ENCODE results near the gene RAB20. TPM values are rescaled to one million over a fixed set of nuclear protein-coding genes. Genes with fewer than 3 reads are reported as not detected.
"Not testable (repeated sequence)": the region's sequence is repeated elsewhere in the genome, so short reads cannot be mapped to it uniquely, and the experiment has no call there.

Gene RAB20
- total RNA-seq, 4 donors from 2014 or later, result 8.7 to 32.8 (median 18.4) TPM

- Histone ChIP-seq H3K27me3 (no peaks in the 10 kb centered on the region), H3K36me3 (peaks cover 0 to 100% of the 10 kb centered on the region in 2 donors), H3K4me1 (no peaks in the 10 kb centered on the region), H3K4me3 (no peak overlapping the region), H3K9me3 (no peaks in the 10 kb centered on the region), H3K27ac (peak overlapping the region in 1 of 4 donors; percentile 11)
- WGBS, 2 donors (ENCODE audit: low coverage in 1 of 2), result 90 to 93% methylated on average over 5 to 16 of the region's 30 CpGs
- ATAC-seq, result no peak
- TF ChIP-seq POLR2AphosphoS5 (IDR thresholded peaks at IDR 0.05) (no peak), EP300 (IDR thresholded peaks at IDR 0.05) (no peak), POLR2A (IDR thresholded peaks at IDR 0.05) (no peak)
- TF ChIP-seq, protein P1, sequence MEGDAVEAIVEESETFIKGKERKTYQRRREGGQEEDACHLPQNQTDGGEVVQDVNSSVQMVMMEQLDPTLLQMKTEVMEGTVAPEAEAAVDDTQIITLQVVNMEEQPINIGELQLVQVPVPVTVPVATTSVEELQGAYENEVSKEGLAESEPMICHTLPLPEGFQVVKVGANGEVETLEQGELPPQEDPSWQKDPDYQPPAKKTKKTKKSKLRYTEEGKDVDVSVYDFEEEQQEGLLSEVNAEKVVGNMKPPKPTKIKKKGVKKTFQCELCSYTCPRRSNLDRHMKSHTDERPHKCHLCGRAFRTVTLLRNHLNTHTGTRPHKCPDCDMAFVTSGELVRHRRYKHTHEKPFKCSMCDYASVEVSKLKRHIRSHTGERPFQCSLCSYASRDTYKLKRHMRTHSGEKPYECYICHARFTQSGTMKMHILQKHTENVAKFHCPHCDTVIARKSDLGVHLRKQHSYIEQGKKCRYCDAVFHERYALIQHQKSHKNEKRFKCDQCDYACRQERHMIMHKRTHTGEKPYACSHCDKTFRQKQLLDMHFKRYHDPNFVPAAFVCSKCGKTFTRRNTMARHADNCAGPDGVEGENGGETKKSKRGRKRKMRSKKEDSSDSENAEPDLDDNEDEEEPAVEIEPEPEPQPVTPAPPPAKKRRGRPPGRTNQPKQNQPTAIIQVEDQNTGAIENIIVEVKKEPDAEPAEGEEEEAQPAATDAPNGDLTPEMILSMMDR (IDR thresholded peaks at IDR 0.05), result no peak
These were observed 68.6 kb downstream of the RAB20 start for GRCh38 chr13:110492679-110493593.

DNA sequence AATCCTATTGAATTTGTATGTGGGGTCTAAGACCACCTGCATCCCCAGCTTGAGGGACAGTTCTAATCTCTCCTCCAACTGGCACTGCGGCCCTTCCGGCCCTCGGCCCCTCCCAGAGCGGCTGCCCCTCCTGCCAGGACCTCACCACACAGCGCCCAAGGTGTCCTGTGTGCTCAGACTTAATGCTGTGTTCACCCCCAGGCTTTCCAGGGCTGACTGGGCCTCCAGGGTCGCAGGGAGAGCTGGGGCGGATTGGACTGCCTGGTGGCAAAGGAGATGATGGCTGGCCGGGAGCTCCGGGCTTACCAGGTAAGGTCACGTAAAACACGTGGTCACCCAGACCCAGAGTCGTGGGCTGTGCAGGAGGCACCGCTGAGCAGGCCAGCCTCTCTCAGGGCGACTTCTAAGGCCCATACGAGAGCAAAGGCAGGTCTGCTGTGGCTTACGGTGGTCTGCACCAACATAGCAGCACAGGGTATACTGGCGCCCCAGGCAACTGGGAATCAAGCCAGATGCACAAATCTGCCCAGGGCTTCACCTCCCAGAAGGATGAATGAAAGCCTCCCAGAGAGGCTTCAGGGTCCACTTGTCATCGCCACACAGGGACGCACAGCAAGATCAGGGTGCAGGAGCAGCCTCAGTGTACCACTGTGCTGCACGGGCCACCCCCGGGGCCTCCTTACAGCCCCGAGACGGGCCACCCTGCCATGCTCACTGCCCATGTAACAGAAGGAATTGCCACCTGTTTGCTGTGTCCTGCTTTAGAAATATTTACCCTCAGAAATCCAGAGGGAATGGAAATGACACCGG, 69.4 kb downstream of the RAB20 start:
- Histone ChIP-seq H3K27ac (peak overlapping the region in 2 of 4 donors; percentile 4 to 27), H3K4me3 (no peak overlapping the region), H3K36me3 (peaks cover 0 to 100% of the 10 kb centered on the region in 2 donors), H3K4me1 (no peaks in the 10 kb centered on the region), H3K9me3 (no peaks in the 10 kb centered on the region), H3K27me3 (no peaks in the 10 kb centered on the region)
- 82 to 100% methylated on average over 1 to 9 of the region's 24 CpGs for WGBS, 2 donors (ENCODE audit: low coverage in 1 of 2)
- no peak for TF ChIP-seq POLR2A (IDR thresholded peaks at IDR 0.05)
- TF ChIP-seq, protein P1 (IDR thresholded peaks at IDR 0.05), result no peak
- no peak for TF ChIP-seq POLR2AphosphoS5 (IDR thresholded peaks at IDR 0.05)
- no peak for TF ChIP-seq EP300 (IDR thresholded peaks at IDR 0.05)
- no peak for ATAC-seq

GRCh38 chr13:110490009-110490770, 71.3 kb downstream of the RAB20 start:
- TF ChIP-seq EP300 (IDR thresholded peaks at IDR 0.05) (no peak), POLR2AphosphoS5 (IDR thresholded peaks at IDR 0.05) (no peak), POLR2A (IDR thresholded peaks at IDR 0.05) (no peak)
- TF ChIP-seq, protein P1 (IDR thresholded peaks at IDR 0.05), result no peak
- ATAC-seq, result no peak
- Histone ChIP-seq H3K4me3 (no peak overlapping the region), H3K36me3 (peaks cover 0 to 98% of the 10 kb centered on the region in 2 donors), H3K4me1 (no peaks in the 10 kb centered on the region), H3K27me3 (no peaks in the 10 kb centered on the region), H3K9me3 (no peaks in the 10 kb centered on the region), H3K27ac (peak overlapping the region in 2 of 4 donors; percentile 5 to 27)
- 53 to 84% methylated on average over 7 to 8 of the region's 24 CpGs for WGBS, 2 donors (ENCODE audit: low coverage in 1 of 2)

DNA sequence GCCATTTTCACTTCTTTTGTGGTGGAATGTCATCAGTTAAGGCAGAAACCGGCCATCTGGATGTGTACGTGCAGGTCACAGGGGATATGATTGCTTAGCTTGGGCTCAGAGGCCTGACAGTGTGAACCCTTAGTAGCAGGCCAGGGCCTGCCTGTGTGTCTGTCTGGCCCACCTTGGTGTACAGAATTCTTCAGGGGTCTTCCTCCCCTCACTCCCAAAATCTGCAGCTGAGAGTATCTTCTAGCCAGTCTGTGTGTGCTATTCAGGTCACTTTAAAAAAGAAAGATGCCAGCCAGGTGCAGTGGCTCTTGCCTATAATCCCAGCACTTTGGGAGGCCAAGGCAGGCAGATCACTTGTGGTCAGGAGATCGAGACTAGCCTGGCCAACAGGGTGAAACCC, 74.6 kb downstream of the RAB20 start:
- not testable (repeated sequence) for ATAC-seq, H3K9me3 ChIP-seq, H3K27me3 ChIP-seq, H3K4me3 ChIP-seq, H3K4me1 ChIP-seq
- 67 to 78% methylated on average over 3 of the region's 3 CpGs for WGBS, 2 donors (ENCODE audit: low coverage in 1 of 2)
- Histone ChIP-seq H3K36me3 (peaks cover 0 to 98% of the 10 kb centered on the region in 2 donors), H3K27ac (peak overlapping the region in 2 of 4 donors; percentile 9 to 31)
